ENCODE data around the gene NEK1.

DNA sequence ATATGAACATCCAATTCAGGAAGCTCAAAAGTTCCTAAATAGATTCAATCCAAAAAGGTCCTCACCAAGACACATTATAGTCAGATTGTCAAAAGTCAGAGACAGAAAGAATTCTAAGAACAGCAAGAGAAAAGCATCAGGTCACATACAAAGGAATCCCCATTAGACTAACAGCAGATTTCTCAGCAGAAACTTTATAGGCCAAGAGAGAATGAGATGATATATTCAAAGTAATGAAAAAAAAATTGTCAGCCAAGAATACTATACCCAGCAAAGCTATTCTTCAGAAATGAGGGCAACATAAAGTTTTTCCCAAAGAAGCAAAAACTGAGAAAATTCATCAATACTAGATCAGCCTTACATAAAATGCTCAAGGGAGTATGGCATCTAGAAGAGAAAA, 235.0 kb downstream of the NEK1 start:
- TF ChIP-seq, protein P1, sequence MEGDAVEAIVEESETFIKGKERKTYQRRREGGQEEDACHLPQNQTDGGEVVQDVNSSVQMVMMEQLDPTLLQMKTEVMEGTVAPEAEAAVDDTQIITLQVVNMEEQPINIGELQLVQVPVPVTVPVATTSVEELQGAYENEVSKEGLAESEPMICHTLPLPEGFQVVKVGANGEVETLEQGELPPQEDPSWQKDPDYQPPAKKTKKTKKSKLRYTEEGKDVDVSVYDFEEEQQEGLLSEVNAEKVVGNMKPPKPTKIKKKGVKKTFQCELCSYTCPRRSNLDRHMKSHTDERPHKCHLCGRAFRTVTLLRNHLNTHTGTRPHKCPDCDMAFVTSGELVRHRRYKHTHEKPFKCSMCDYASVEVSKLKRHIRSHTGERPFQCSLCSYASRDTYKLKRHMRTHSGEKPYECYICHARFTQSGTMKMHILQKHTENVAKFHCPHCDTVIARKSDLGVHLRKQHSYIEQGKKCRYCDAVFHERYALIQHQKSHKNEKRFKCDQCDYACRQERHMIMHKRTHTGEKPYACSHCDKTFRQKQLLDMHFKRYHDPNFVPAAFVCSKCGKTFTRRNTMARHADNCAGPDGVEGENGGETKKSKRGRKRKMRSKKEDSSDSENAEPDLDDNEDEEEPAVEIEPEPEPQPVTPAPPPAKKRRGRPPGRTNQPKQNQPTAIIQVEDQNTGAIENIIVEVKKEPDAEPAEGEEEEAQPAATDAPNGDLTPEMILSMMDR (conservative IDR thresholded peaks at IDR 0.05; ENCODE audit: low read length): no peak
- TF ChIP-seq EZH2phosphoT487 (IDR thresholded peaks at IDR 0.05; ENCODE audit: borderline replicate concordance): no peak

All from Loucy (cell line).